Ascending aorta (tissue), 2 donors: ENCODE data around the gene RADIL. TPM values are rescaled to one million over a fixed set of nuclear protein-coding genes. Genes with fewer than 3 reads are reported as not detected.
A peak's percentile ranks its signal among the peaks of the same experiment; 100 is the strongest.

Experiments
- DNase-seq, 2 donors: peaks; one replicate each; pipeline ENCODE4 v3.0.0-alpha.2; 2019; ENCODE audit warnings: low spot score in 2 of 2
- H3K27ac ChIP-seq, 2 donors: fragments of 200-600 bp; sonication (generic); one replicate each; pipeline ENCODE4 v1.5.1; 2016 to 2017; ENCODE audit warnings: mild to moderate bottlenecking in 1 of 2
- H3K27me3 ChIP-seq: fragments of 200-600 bp; sonication (generic); one replicate; pipeline ENCODE4 v1.5.1; 2017
- H3K36me3 ChIP-seq, 2 donors: fragments of 200-600 bp; sonication (generic); one replicate each; pipeline ENCODE4 v1.5.1; 2016
- H3K4me1 ChIP-seq, 2 donors: fragments of 200-600 bp; sonication (generic); one replicate each; pipeline ENCODE4 v1.5.1; 2016 to 2017; ENCODE audit warnings: mild to moderate bottlenecking in 1 of 2
- H3K4me3 ChIP-seq, 2 donors: fragments of 200-600 bp; sonication (generic); one replicate each; pipeline ENCODE4 v1.5.1; 2016 to 2017; ENCODE audit warnings: mild to moderate bottlenecking in 1 of 2
- H3K9me3 ChIP-seq, 2 donors: fragments of 200-600 bp; sonication (generic); one replicate each; pipeline ENCODE4 v1.5.1; 2016
- CTCF ChIP-seq, 3 experiments: fragments of 200-600 bp in 2 of 3; fragments of 450-650 bp in 1 of 3; sonication (generic) in 2 of 3; IDR thresholded peaks; one replicate each; pipeline ENCODE4 v1.5.1; 2016 to 2019; ENCODE audit warnings: antibody characterized with exemption in 3 of 3, mild to moderate bottlenecking in 1 of 3, moderate library complexity in 1 of 3
- intact Hi-C: fragments of 100-400 bp; cut with DNase I; formaldehyde crosslinking; loops from one replicate; pipeline ENCODE4 v1.15.1; 2023
- total RNA-seq: library from RNA; depleted of rRNA; stranded (reverse); fragments of >200 nt; gene quantifications from one replicate; pipeline ENCODE4 v1.1.0, GENCODE V29; 2016

Gene RADIL
- total RNA-seq, 1 donor from 2014 or later: 42.4 TPM

- no peaks in the 10 kb centered on the region for H3K27me3 ChIP-seq
- TF ChIP-seq CTCF (IDR thresholded peaks at IDR 0.05): no peak
- no peak within 1 kb of the TSS for H3K27ac ChIP-seq
- H3K4me3 ChIP-seq: peak within 1 kb of the TSS; percentile 35 to 49
- H3K4me1 ChIP-seq: no peaks in the 10 kb centered on the region
- H3K36me3 ChIP-seq: no peaks in the 10 kb centered on the region
- H3K9me3 ChIP-seq: peaks cover 8 to 31% of the 10 kb centered on the region in 2 donors
- no peak for DNase-seq
- intact Hi-C loops: no loop called here
These were observed 21.8 kb downstream of the RADIL start, which contains the start of gene PAPOLB for GRCh38 chr7:4861673-4862072. PAPOLB (minus strand) TSS chr7:4862030; CDS start chr7:4861810, 220 bp downstream.

- H3K27ac ChIP-seq: no peak overlapping the region
- no peaks in the 10 kb centered on the region for H3K27me3 ChIP-seq
- H3K36me3 ChIP-seq: no peaks in the 10 kb centered on the region
- peaks cover 8 to 31% of the 10 kb centered on the region in 2 donors for H3K9me3 ChIP-seq
- H3K4me1 ChIP-seq: no peaks in the 10 kb centered on the region
- DNase-seq: no peak
- peak overlapping the region in 1 of 2 donors; percentile 49 for H3K4me3 ChIP-seq
- intact Hi-C loops: no loop called here
- TF ChIP-seq CTCF (IDR thresholded peaks at IDR 0.05): no peak
These were observed 22.3 kb downstream of the RADIL start for GRCh38 chr7:4861227-4861626.

- no peak overlapping the region for H3K4me3 ChIP-seq
- H3K27ac ChIP-seq: no peak overlapping the region
- no peaks in the 10 kb centered on the region for H3K36me3 ChIP-seq
- no peak for TF ChIP-seq CTCF (IDR thresholded peaks at IDR 0.05)
- H3K4me1 ChIP-seq: no peaks in the 10 kb centered on the region
- intact Hi-C loops: no loop called here
- peaks cover 8 to 14% of the 10 kb centered on the region in 2 donors for H3K9me3 ChIP-seq
- no peaks in the 10 kb centered on the region for H3K27me3 ChIP-seq
- DNase-seq: no peak
These were observed 26.3 kb downstream of the RADIL start for GRCh38 chr7:4857189-4857588.

- no peaks in the 10 kb centered on the region for H3K4me1 ChIP-seq
- H3K27ac ChIP-seq: no peak overlapping the region
- intact Hi-C loops: no loop called here
- no peaks in the 10 kb centered on the region for H3K27me3 ChIP-seq
- no peak for DNase-seq
- no peak overlapping the region for H3K4me3 ChIP-seq
- H3K36me3 ChIP-seq: no peaks in the 10 kb centered on the region
- no peak for TF ChIP-seq CTCF (IDR thresholded peaks at IDR 0.05)
- H3K9me3 ChIP-seq: peaks cover 3 to 11% of the 10 kb centered on the region in 2 donors
These were observed 27.0 kb downstream of the RADIL start for GRCh38 chr7:4856336-4857057.

GRCh38 chr7:4854916-4855315 is 28.6 kb downstream of the RADIL start:
- no peak for DNase-seq
- intact Hi-C loops: no loop called here
- no peaks in the 10 kb centered on the region for H3K27me3 ChIP-seq
- no peaks in the 10 kb centered on the region for H3K4me1 ChIP-seq
- TF ChIP-seq CTCF (IDR thresholded peaks at IDR 0.05): no peak
- H3K4me3 ChIP-seq: no peak overlapping the region
- peaks cover 0 to 5% of the 10 kb centered on the region in 2 donors for H3K9me3 ChIP-seq
- H3K36me3 ChIP-seq: no peaks in the 10 kb centered on the region
- no peak overlapping the region for H3K27ac ChIP-seq
